NCI-H82 treated with DMSO at 0.1 percent for 48 hours (cell line): ENCODE data around the gene ECEL1.
A peak's percentile ranks its signal among the peaks of the same experiment; 100 is the strongest.

Experiments used
- DNase-seq: peaks from one replicate; lab custom pipeline; 2025; ENCODE audit not compliant: unreplicated experiment; lab: John Stamatoyannopoulos, UW

The ECEL1 gene

DNA sequence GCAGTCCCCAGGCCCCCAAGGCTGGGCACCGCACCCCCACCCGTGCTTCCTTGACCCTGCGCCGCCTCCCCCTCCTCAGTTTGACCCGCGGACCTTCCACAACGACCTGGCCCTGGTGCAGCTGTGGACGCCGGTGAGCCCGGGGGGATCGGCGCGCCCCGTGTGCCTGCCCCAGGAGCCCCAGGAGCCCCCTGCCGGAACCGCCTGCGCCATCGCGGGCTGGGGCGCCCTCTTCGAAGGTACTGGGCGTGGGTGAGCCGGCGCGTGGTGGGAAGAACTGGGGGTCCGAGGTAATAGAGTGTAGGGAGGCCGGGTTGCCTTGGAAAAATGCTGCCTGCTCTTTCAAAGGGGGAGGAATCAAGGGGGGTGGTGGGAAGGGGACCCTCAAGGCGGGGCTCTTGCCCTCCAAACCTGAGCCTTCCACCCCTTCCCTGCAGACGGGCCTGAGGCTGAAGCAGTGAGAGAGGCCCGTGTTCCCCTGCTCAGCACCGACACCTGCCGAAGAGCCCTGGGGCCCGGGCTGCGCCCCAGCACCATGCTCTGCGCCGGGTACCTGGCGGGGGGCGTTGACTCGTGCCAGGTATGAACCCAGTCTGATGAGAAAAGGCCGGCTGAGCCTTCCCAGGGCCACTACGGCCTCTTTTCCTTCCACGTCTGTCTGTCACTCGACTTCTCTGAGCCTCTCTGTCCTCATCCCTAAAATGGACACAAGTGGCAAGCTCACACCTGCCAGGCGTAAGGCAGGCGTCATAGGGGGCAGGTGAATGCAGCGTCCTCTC, 35.2 kb upstream of the ECEL1 start:
- no peak for DNase-seq

DNA sequence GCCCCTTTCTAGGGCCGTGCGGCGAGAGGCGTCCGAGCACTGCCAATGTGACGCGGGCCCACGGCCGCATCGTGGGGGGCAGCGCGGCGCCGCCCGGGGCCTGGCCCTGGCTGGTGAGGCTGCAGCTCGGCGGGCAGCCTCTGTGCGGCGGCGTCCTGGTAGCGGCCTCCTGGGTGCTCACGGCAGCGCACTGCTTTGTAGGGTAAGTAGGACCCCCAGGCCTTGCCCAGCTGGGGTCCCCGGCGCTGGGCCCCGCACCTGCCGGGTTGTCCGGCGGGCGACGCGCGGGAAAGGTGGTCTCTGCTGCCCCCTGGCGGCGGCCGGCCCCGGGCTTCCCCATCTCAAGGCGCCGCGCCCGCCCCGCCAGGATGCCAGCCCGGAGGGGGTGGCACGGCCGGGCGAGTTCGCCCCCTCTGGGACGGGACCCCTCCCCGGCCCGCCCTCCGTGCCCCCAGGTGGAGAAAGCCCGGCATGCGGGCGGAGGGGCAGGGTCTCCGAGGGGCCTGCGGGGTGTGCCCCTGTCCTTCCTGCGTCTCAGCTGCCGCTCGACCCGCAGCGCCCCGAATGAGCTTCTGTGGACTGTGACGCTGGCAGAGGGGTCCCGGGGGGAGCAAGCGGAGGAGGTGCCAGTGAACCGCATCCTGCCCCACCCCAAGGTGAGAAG, 34.5 kb upstream of the ECEL1 start:
- no peak for DNase-seq

DNA sequence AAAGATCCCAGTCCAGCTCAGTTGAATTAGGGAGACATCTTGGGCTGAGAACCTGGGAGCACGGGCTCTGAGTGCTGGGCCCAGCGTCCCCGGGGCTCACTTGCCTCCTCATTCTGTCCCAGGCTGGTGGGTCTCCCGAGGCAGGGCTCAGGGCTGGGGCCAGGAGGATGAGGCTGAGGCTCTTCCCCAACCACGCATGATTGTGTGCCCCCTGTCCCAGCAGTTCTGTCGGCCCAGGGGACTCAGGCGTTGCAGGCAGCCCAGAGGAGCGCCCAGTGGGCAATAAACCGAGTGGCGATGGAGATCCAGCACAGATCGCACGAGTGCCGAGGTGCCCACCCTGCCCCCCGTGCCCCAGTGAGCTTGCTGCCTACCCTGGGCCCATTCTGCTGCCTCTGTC, 33.5 kb upstream of the ECEL1 start:
- DNase-seq = no peak

DNA sequence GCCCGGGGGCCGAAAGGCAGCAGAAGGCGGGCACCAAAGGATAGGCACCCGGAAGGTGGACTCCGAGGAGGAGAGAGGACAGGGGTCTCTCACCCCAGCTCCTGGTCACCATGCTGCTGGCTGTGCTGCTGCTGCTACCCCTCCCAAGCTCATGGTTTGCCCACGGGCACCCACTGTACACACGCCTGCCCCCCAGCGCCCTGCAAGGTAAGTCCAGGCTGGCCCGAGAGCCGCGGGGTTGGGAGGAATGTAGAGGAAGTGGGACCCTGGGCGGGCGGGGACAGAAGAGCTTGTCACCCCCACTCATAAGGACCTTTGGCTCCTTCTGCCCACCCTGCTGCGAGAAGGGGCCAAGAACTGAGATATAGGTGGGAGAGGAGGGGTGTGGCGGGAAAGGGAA, 32.9 kb upstream of the ECEL1 start:
- DNase-seq = no peak

DNA sequence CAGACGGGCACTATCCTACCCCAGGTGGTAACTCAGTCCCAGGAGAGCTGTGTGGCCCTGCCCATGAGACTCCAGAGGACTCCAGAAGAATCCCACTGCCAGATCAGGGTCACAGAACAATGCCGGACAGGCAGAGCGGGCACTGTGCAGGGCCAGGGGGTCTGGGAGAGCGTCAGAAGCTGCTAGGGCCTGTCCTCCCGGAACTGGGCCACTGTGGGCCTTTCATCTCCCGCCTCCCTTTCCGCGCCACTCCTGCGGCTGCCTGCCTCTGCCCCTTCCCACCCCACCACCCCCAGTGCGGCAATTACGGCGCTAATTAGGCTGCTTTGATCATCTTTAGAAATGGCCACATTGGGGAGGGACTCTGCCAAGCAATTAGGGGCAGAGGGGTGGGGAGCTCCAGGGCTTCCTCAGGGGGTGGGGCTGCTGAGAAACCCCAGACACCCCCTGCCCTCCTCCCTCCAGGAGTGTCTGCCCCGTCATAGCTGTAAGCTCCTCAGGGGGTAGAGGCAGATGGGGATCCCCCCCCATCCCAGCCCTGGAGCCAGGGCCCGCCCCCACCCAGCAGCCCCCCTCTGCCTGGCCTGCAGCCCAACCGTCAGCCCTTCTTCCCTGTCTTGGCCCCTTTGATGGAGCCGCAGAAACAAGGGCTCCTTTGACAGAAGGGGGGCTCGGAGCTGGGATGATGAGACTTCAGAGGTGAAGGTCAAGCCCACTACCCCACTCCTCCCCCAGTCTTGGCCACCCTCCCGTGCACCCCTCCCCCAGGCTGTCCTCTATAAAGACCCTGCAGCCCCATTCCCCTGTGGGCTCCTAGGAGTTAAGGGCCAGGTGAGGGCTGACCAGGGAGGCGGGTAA, 32.2 kb upstream of the ECEL1 start, which contains the start of gene PRSS56:
TSS of gene PRSS56 (plus strand) at position 808 of the 858 bp plus-strand sequence. CDS start 211 bp downstream, outside the sequence.
- no peak for DNase-seq

DNA sequence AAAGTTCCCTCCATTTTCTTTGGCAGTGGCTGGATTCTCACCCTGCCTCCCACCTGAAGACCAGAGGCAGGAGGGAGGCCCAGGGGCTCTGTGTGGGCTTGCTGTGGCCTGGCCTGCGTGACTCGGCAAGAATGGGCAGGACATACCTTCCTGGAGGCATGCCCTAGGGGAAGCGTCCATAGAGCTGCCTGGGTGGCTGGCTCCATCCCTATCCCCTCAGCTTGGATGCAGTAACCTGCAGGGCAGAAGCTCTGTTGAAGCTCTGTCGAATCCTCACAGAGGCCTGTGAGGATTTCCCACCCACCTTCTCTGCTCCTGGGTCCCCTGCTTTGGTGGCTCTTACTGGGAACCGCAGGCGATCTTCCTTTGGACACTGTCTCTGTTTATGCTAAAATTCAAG, 31.2 kb upstream of the ECEL1 start:
- DNase-seq = no peak

DNA sequence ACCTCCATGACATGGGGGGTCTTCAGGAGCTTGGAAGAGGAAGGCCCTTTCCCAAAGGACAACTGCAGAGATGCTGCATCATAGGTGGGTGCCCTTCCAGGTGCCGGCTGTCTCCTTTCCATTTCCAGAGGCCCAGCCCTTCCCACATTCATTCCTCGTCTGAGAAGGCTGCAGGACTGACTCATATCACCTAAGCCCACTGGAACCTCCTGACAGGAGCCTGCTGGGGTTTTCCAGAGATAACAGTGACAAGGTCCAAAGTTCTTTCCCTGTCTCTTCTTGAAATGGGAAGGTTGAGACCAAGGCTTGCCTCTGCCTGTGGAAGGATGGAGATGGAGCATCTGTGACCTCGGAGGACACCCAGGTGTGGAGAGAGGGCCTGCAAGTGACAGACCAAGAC, 28.9 kb upstream of the ECEL1 start:
- no peak for DNase-seq

DNA sequence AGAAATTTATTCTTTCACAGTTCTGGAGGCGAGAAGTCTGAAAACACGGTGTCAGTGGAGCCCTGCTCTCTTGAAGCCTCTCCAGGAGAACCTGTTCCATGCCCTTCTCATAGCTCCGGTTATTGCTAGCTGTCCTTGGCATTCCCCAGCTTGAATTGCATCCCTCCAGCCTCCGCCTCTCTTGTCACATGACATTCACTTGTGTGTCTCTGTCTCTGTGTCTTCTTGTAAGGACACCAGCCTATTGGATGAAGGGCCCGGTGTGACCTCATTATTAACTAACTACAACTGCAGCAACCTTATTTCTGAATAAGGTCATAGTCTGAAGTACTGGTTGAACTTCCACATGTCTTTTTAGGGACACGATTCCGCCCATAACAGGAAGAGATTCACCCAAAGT, 28.0 kb upstream of the ECEL1 start:
- no peak for DNase-seq

DNA sequence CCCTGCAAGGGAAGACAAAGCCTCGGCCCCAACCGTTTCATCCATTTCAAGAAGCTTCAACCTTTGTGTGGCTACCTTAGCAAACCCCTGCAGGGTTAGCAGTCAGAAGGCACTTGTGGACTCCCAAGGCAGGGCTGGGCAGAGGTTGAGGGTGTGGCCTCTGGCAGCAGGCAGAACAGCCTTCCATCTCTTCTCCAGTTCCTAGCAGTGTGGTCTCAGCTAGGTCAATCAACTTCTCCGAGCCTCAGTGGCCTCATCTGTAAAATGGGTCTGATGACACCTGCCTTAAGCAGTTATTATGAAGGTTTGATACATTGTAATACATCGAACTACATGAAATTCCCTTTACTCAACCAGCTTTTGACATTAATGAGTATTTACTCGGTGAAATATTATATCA, 25.7 kb upstream of the ECEL1 start:
- DNase-seq = no peak

DNA sequence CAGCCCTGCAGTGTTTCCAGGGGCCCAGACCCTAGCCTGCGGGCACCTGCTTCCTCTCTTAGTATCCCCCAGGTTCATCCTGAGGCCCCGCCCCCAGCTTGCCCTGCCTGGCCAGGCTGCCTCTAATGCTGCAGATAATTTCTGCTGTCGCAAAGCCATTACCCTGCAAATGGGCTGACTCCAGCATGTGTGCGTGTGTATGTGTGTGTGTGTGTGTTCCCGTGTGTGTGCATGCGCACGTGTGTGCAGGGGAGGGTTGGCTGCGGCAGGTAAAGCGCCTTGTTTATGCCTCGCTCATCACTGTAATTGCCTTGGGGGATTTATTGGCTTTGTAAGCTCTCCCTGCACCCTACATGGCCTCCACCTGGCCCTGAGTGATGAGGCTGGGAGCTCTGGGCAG, 25.0 kb upstream of the ECEL1 start:
- DNase-seq = peak; percentile 88

DNA sequence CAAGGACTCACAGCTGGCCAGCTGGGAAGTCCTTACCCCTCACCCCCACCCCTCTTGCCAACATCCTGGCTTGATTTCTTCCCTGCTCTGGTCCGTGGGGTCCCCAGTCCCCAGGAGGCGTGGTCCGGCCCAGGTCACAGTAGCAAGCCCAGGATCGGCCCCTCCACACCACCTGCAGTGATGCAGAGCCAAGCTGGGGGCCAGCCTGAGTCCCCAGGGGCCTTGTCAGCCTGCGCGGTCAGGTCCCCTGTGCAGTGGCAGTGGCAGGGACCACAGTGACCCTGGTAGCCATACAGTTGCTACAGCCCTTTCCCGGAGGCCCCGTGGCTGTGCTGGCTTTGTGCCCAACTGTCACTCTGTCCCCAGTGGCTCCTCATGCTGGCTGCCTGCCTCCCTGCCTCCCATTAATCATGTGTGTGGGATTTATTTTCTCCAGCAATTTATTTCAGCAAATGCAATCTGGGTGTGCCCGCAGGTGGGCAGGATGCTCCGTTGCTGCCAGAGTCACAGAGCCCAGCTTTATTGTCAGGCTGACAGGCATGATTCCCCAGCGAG, 23.8 kb upstream of the ECEL1 start:
- peak; percentile 33 for DNase-seq

DNA sequence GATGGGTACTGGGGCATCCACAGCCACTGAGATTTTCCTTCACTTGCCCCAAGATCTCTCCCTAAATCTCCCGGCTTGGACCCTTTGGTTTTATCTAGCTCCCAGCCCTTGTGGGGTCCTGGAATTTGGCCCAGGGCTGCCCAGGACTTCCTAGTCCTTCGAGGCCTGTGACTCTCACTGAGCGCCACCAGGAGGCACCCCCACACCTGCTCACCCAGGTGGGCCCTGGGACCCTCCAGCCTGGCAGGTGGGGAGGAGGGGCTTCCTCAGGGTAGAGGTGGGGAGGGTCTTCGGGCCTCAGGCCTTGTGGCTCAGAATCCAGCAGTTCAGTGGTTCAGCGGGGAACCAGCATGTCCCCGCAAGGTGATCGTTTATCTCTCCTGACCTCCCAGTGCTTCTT, 20.6 kb upstream of the ECEL1 start:
- DNase-seq = no peak

DNA sequence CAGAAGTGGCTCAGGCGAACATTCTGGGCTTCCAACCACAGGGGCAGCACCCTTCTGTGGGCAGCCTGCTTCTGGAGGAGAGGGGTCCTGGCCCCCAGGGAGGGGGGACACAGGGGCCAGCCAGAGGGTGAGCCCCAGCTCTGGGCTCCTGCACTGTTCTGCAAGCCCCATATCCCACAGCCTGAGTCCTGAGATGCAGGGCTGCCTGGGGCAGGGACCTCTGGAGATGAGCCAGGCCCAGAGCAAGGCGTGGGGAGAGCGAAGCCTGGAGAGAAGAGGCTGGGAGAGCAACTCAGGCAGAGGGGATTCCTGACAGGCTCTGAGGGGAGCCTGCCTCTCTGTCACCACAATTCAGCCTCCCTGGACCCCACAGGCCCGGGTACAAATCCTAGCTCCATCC, 19.1 kb upstream of the ECEL1 start:
- no peak for DNase-seq

DNA sequence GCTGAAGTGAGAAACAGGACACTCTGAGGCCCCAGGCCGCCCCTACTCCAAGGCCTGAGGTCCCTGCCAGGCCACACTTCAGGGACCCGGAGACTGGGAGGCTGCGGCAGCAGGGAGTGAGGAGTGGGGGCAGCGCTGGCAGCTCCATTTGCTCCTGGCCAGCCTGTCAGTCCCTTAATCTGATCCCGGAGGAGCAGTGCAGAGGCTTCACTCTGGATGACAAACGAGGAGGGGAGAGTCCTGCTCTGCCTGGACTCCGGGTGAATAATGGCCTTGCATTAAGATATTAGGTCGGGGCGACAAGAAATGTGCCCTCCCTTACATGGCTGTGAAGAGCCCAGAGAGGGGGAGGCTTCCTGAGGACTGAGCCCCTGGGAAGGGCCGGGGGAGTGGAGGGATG, 18.2 kb upstream of the ECEL1 start:
- DNase-seq = peak; percentile 63

DNA sequence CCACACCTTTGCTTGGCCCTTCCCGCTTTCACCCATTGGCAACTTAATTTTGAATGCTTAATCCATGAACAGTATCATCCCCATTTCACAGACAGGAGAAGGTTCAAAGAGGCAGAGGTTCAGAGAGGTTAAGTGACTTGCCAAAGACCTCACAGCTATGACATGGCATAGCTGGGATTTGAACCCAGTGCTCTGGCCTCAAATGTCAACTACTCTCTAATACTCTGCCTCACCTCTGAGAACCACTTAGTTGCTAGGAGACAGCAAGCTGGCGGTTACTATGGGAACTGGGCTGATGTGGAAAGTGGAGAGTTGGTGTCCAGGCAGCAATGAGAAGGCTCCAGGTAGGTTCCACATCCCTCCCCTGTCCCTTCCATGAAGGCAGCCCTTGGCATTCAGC, 16.8 kb upstream of the ECEL1 start:
- DNase-seq = no peak

DNA sequence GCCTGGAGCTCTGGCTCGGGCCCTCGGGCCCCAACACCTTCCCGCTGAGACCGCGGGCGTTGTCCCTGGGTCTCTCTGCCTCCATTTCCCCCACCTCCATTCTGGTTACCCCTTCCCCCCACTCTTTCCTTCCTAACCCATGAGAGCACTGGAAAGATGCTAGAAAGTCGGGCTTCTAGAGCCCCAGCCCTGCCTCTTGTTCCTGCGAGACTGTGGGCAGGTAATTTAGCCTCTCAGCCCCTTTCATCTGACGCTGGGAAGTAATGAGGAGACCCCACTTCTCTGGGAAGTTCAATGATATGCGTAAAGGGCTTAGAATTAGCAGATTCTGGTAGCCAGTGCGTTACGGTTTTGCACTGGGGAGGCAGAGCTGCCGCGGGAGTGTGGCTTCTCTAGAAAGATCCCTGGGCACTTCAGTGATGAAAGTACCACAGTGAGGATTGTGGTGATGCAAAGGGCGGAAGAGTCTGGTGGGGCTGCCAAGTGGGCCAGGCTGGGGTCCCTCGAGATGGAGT, 16.2 kb upstream of the ECEL1 start:
- DNase-seq = no peak

DNA sequence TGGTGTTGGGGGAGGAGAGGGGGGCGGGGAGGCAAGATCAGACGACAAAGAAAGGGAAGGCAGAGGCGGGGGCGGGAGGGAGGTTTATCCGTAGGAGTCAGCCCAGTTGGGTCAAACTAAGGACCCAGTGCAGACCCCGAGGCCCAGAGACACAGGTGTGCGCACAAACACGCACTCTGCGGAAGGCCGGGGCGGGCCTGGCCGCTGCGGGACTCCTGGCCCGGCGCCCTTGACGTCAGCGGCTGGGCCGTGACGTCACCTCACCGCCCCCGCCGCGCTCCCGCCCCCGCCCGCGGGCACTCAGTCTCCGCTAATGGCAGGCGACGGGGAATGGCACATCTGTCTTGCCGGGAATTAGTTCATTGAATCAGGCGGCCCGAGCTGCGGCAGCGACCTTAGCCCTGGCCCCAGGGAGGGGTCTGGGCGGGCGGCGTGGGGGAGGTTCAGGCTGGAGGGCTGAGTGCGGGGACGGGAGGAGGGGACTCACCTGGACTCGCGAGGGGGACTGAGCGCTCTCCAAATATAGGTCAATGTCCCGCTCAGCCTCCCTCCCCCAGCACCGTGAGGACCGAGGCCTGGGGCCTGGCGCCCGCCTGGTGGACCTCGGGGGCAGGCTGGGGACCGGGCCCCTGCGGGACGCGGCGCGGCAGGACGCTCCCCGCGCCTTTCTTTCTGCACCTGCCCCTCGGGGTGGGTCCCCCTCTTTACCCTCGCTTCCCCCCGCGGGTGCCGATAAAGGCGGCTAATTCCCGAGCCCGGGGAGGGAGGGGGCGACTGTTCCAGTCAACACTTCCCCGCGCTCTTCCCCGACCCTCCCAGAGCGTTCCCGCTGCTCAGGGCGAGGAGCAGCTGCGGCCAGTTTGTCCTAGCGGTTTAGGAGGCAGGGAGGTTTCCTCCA, 15.5 kb upstream of the ECEL1 start:
- DNase-seq = peak; percentile 60

DNA sequence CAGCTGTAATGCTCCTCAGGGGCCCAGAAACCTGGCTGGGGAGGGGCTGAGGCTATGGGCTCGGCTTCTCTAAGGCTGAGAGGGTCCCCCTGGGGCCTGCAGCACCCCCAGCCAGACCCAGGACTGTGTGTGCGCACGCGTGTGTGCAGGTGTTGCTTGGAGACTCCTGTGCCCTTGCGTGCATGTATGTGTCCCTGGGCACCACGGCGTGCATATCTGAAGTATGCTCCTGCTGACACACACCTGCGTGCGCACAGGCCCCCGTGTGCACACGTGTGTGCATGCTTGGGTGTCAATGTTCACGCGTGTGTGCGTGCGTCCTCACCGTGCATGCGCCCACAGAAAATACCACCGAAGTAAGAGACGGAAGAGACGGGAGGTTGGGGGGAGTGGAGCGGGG, 14.9 kb upstream of the ECEL1 start:
- DNase-seq = no peak

DNA sequence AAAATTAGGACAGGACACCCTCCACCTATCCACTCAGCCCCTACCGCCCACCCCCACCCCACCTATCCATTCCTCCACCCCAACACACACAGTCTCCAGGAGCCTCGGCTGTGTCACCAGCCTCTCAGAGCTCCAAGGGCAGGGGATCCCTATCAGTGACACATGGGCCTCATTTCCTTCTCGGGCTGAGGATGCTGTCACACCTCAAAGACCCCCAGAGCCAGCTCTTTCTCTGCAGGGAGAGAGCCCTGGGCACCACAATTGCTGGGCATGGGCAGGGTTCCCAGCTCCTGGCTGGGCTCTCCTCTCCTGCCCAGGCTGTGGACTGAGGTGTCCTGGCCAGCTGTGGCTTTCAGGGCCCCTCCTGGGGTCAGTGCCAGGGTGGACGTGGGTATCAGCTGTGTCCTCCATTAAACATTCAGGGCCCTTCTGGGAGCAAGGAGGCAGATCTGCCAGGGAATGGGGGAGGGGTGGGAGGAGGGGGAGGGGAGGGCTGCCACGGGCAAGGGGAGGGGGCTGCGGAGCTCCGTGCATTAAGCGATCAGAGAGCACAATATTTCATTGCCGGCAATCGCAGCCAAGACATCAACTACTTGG, 14.3 kb upstream of the ECEL1 start:
- no peak for DNase-seq

DNA sequence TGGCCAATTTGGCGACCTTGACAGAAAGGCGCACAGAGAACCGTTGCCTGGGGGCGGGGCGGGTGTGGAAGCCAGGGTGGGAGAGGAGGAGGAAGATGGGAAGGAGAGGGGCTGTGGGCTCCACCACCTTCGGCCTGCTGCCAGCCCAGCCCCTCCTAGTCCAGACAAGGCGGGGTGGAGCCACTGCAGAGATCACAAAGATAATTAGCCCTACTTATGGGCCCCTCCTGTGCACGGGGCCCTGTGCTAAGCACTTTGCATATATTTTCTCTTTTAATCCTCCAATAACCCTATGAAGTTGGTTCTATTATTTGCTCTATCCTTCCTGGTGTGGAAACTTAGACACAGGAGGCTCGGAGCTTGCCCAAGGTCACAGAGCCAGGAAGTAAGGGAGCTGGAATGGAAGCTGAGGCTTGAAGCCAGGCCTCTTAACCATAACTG, 13.7 kb upstream of the ECEL1 start:
- DNase-seq = peak; percentile 74
